Body of pancreas (tissue), 4 donors: ENCODE results near the gene OR8K5. TPM values are rescaled to one million over a fixed set of nuclear protein-coding genes. Genes with fewer than 3 reads are reported as not detected.
"Not testable (repeated sequence)": the region's sequence is repeated elsewhere in the genome, so short reads cannot be mapped to it uniquely, and the experiment has no call there.

Source experiments
- ATAC-seq: fragments of 150-250 bp; one replicate; pipeline ENCODE4 v1.9.1; 2016
- DNase-seq, 4 donors: peaks; one replicate each; pipeline ENCODE4 v3.0.0-alpha.2; 2019
- H3K27ac ChIP-seq, 4 donors: fragments of 200-600 bp; sonication (generic); 1 replicate in 3 of 4; 2 replicates in 1 of 4; pipeline versions ENCODE4 v1.5.1 to v1.6.1; 2016 to 2019; ENCODE audit warnings: mild to moderate bottlenecking in 1 of 4, mixed read lengths in 1 of 4, moderate library complexity in 1 of 4
- H3K27me3 ChIP-seq, 2 donors: fragments of 200-600 bp; sonication (generic); one replicate each; pipeline ENCODE4 v1.6.0; 2016; ENCODE audit warnings: mild to moderate bottlenecking in 1 of 2
- H3K36me3 ChIP-seq, 2 donors: fragments of 200-600 bp; sonication (generic); replicated peaks in 1 of 2; 2 replicates each; pipeline ENCODE4 v1.5.1; 2016; ENCODE audit warnings: low read depth in 2 of 2; ENCODE audit not compliant: insufficient read depth in 1 of 2
- H3K4me1 ChIP-seq: fragments of 200-600 bp; sonication (generic); one replicate; pipeline ENCODE4 v1.6.0; 2016
- H3K4me3 ChIP-seq, 2 donors: fragments of 200-600 bp; sonication (generic); 1 replicate in 1 of 2; 2 replicates in 1 of 2; pipeline ENCODE4 v1.5.1; 2016 to 2019
- H3K9me3 ChIP-seq, 3 donors: fragments of 200-600 bp; sonication (generic); 1 replicate in 2 of 3; 2 replicates in 1 of 3; pipeline ENCODE4 v1.5.1; 2016
- CTCF ChIP-seq, 7 experiments: fragments of 450-650 bp in 4 of 7; fragments of 200-600 bp in 3 of 7; sonication (generic) in 3 of 7; IDR thresholded peaks; one replicate each; pipeline ENCODE4 v1.5.1; 2016 to 2019; ENCODE audit warnings: antibody characterized with exemption in 7 of 7
- POLR2A ChIP-seq, 3 donors: fragments of 450-650 bp; IDR thresholded peaks; one replicate each; pipeline ENCODE4 v1.6.1; 2016; ENCODE audit warnings: antibody characterized with exemption in 3 of 3, mild to moderate bottlenecking in 2 of 3
- WGBS, 2 donors: methylation state at CpG; one replicate each; pipeline ENCODE4 v1.1.5; 2017; 5-methylcytosine and 5-hydroxymethylcytosine counted together
- intact Hi-C: fragments of 100-400 bp; cut with DNase I; formaldehyde crosslinking; loops from one replicate; pipeline ENCODE4 v1.15.1; 2023
- total RNA-seq, 2 donors: library from RNA; depleted of rRNA; stranded (reverse); fragments of >200 nt; gene quantifications; one replicate each; pipeline ENCODE4 v1.1.0, GENCODE V29; 2016

The OR8K5 gene
- total RNA-seq, 2 donors from 2014 or later, result not detected

GRCh38 chr11:56152333-56152732 lies 7.8 kb downstream of the OR8K5 start:
- DNase-seq, result no peak
- H3K9me3 ChIP-seq, result peaks cover 0 to 5% (median 0%) of the 10 kb centered on the region in 3 donors
- H3K4me1 ChIP-seq, result no peaks in the 10 kb centered on the region
- no peaks in the 10 kb centered on the region for H3K27me3 ChIP-seq
- no peak overlapping the region for H3K4me3 ChIP-seq
- no peaks in the 10 kb centered on the region for H3K36me3 ChIP-seq
- 77 to 82% methylated on average over 15 of the region's 15 CpGs for WGBS, 2 donors
- intact Hi-C loops, result no loop called here
- H3K27ac ChIP-seq, result no peak overlapping the region
- no peak for ATAC-seq
- TF ChIP-seq POLR2A (IDR thresholded peaks at IDR 0.05), result no peak
- TF ChIP-seq CTCF (IDR thresholded peaks at IDR 0.05), result no peak

- intact Hi-C loops, result no loop called here
- Histone ChIP-seq H3K4me3 (no peak overlapping the region), H3K27ac (no peak overlapping the region), H3K9me3 (peaks cover 0 to 5% (median 0%) of the 10 kb centered on the region in 3 donors), H3K4me1 (no peaks in the 10 kb centered on the region), H3K36me3 (no peaks in the 10 kb centered on the region), H3K27me3 (no peaks in the 10 kb centered on the region)
- no peak for DNase-seq
- ATAC-seq, result no peak
- TF ChIP-seq POLR2A (IDR thresholded peaks at IDR 0.05), result no peak
- TF ChIP-seq CTCF (IDR thresholded peaks at IDR 0.05), result no peak
- WGBS, 2 donors, result 45 to 52% methylated on average over 1 of the region's 1 CpG
These were observed 8.7 kb downstream of the OR8K5 start for GRCh38 chr11:56151376-56151775.

GRCh38 chr11:56143681-56144080 lies 16.4 kb downstream of the OR8K5 start:
- H3K27me3 ChIP-seq, DNase-seq, ATAC-seq, H3K4me1 ChIP-seq, intact Hi-C loops, H3K9me3 ChIP-seq, H3K4me3 ChIP-seq, H3K36me3 ChIP-seq, H3K27ac ChIP-seq: not testable (repeated sequence)
- 89 to 92% methylated on average over 9 to 10 of the region's 30 CpGs for WGBS, 2 donors

- Histone ChIP-seq H3K27me3 (no peaks in the 10 kb centered on the region), H3K27ac (no peak within 1 kb of the TSS), H3K4me1 (no peaks in the 10 kb centered on the region), H3K9me3 (no peaks in the 10 kb centered on the region), H3K36me3 (no peaks in the 10 kb centered on the region), H3K4me3 (no peak within 1 kb of the TSS)
- TF ChIP-seq POLR2A (IDR thresholded peaks at IDR 0.05) (no peak), CTCF (IDR thresholded peaks at IDR 0.05) (no peak)
- ATAC-seq (no peak), DNase-seq (no peak)
- intact Hi-C loops, result no loop called here
These were observed 19.9 kb downstream of the OR8K5 start, which contains the start of gene OR8J3 for GRCh38 chr11:56140151-56140661. Gene OR8J3 (minus strand): TSS chr11:56140201. CDS start chr11:56137718, 2,483 bp downstream.

GRCh38 chr11:56122073-56122472 lies 38.0 kb downstream of the OR8K5 start, which contains the start of gene OR8H3:
Gene OR8H3 (plus strand): TSS chr11:56122373. CDS start chr11:56122373, 0 bp downstream.
- H3K4me1 ChIP-seq, result no peaks in the 10 kb centered on the region
- H3K27me3 ChIP-seq, result no peaks in the 10 kb centered on the region
- ATAC-seq (no peak), DNase-seq (no peak)
- H3K36me3 ChIP-seq, result no peaks in the 10 kb centered on the region
- TF ChIP-seq POLR2A (IDR thresholded peaks at IDR 0.05), result no peak
- TF ChIP-seq CTCF (IDR thresholded peaks at IDR 0.05), result no peak
- 71 to 76% methylated on average over 6 of the region's 6 CpGs for WGBS, 2 donors
- no peaks in the 10 kb centered on the region for H3K9me3 ChIP-seq
- intact Hi-C loops, result no loop called here
- no peak within 1 kb of the TSS for H3K27ac ChIP-seq
- H3K4me3 ChIP-seq, result no peak within 1 kb of the TSS

Other genes with a start within 250 kb of the OR8K5 start
- gene OR5W2, start 245.7 kb downstream of the OR8K5 start, total RNA-seq, result not detected
- gene OR5I1, start 223.9 kb downstream of the OR8K5 start, total RNA-seq, result not detected
- not detected for gene OR10AG1, start 190.4 kb downstream of the OR8K5 start, total RNA-seq
- not detected for gene OR5F1, start 165.7 kb downstream of the OR8K5 start, total RNA-seq
- not detected for gene OR5AS1, start 132.7 kb downstream of the OR8K5 start, total RNA-seq
- not detected for gene OR8I2, start 67.0 kb downstream of the OR8K5 start, total RNA-seq
- gene OR8H2, start 56.6 kb downstream of the OR8K5 start, total RNA-seq, result not detected
- not detected for gene OR8H3, start 37.9 kb downstream of the OR8K5 start, total RNA-seq
- not detected for gene OR8J3, start 20.1 kb downstream of the OR8K5 start, total RNA-seq
- not detected for gene OR5J2, start 16.3 kb upstream of the OR8K5 start, total RNA-seq
- gene OR5T2, start 73.9 kb upstream of the OR8K5 start, total RNA-seq, result not detected
- gene OR5T3, start 91.9 kb upstream of the OR8K5 start, total RNA-seq, result not detected
- gene OR5T1, start 113.8 kb upstream of the OR8K5 start, total RNA-seq, result not detected
- gene OR8H1, start 131.9 kb upstream of the OR8K5 start, total RNA-seq, result not detected
- not detected for gene OR8K3, start 154.8 kb upstream of the OR8K5 start, total RNA-seq
- not detected for gene OR8K1, start 185.7 kb upstream of the OR8K5 start, total RNA-seq
- not detected for gene OR8J1, start 194.0 kb upstream of the OR8K5 start, total RNA-seq
- not detected for gene OR8U1, start 215.3 kb upstream of the OR8K5 start, total RNA-seq